Measurements from ENCODE around the gene FARP2.

The FARP2 gene

DNA sequence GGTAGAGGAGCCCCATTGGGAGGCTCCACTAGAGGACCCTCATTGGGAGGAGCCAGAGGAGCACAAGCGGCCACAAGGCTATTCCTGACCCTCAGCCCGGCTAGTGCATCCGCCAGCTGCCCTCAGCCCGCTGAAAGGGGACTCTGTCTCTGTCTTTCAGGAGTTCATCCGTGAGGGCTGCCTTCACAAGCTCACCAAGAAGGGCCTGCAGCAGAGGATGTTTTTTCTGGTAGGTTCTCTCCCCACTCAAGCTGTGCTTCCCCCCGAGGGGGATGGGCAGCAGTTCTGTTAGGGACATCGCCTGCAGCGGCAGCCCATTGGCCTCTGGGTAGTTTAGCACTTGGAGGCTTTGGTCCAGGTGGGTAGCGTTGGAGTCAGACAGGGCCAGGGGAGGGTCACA is 127.2 kb downstream of the FARP2 start:
- TF ChIP-seq, protein P1, sequence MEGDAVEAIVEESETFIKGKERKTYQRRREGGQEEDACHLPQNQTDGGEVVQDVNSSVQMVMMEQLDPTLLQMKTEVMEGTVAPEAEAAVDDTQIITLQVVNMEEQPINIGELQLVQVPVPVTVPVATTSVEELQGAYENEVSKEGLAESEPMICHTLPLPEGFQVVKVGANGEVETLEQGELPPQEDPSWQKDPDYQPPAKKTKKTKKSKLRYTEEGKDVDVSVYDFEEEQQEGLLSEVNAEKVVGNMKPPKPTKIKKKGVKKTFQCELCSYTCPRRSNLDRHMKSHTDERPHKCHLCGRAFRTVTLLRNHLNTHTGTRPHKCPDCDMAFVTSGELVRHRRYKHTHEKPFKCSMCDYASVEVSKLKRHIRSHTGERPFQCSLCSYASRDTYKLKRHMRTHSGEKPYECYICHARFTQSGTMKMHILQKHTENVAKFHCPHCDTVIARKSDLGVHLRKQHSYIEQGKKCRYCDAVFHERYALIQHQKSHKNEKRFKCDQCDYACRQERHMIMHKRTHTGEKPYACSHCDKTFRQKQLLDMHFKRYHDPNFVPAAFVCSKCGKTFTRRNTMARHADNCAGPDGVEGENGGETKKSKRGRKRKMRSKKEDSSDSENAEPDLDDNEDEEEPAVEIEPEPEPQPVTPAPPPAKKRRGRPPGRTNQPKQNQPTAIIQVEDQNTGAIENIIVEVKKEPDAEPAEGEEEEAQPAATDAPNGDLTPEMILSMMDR (IDR thresholded peaks at IDR 0.05): no peak

DNA sequence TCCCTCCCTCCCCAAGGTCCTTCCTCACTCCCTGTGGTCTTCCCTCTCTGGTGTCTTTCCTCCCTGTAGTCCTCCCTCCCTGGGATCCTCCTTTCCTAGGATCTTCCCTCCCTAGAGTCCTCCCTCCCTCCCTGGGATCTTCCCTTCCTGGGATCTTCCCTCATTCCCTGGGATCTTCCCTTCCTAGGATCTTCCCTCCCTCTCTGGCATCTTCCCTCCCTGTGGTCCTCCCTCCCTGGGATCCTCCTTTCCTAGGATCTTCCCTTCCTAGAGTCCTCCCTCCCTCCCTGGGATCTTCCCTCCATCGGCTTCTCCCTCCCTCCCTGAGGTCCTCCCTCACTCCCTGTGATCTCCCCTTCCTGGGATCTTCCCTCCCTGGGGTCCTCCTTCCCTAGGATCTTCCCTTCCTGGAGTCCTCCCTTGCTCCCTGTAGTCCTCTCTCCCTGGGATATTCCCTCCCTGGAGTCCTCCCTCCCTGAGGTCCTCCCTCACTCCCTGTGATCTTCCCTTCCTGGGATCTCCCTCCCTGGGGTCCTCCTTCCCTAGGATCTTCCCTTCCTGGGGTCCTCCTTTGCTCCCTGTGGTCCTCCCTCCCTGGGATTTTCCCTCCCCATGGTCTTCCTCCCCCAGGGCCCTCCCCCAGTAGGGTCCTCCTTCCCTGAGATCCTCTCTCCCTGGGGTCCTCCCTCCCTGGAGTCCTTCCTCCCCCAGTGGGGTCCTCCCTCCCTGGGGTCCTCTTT is 129.3 kb downstream of the FARP2 start:
- TF ChIP-seq, protein P1 (IDR thresholded peaks at IDR 0.05): no peak

DNA sequence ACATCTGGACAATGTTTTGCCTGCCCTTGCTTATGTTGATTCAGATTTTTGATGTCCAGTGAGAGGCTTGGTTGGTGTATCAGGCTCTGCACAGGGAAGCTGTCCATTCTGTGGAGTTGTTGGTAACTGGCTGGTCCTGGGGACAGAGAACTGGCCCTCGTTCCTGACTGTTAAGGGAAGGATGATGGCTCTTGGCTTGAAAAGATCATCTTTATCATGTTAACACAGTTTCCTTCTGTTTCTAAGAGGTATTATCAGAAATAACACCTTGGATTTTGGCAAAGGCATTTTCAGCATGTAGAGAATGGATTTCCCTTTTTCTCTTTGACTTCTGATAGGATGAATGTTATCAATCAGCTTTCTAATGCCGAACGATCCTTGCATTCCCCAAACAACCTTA is 133.0 kb downstream of the FARP2 start:
- TF ChIP-seq, protein P1 (IDR thresholded peaks at IDR 0.05): no peak

DNA sequence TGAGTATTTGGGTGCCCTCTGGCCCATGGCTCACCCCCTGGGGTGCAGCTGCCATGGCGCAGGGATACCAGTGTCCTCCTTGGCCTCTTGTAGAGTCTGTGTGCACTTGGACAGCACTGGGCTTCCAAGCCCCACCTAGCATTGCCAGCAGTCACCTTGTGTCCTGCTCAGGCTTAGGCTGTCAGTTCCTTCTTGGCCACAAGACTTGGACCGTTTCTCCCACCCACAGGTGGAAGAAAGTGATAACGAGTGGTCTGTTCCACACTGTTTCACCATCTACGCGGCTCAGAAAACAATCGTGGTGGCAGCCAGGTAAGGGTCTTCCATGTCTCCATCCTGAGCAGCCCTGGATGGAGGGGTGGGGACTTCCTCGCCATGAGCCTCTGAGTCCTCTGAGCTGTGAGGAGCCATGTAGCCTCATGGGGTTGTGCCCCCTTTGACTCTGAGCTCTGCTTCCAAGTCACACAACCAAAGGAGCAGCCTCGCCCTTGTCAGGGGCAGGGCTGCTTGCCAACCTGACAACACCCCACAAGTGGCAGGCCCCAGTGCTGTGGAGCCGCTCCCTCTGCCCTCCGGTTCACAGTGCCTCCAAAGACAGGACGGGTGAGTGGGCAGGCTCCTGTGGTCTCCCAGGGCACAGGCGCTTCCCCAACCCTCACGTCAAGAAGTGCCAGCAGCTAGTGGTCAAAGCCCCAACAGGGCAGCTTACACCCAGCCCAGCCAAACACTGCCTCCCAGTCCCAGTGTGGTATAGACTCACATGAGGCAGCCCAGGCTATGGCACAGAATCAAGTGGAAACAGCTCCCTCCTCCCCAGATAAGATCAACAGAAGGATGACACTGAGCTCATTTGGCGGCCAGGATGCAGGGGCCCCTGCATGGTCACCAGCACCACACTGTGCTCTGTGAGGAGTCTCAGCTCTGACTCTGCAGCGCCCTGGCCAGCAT is 133.9 kb downstream of the FARP2 start:
- TF ChIP-seq, protein P1 (IDR thresholded peaks at IDR 0.05): no peak

DNA sequence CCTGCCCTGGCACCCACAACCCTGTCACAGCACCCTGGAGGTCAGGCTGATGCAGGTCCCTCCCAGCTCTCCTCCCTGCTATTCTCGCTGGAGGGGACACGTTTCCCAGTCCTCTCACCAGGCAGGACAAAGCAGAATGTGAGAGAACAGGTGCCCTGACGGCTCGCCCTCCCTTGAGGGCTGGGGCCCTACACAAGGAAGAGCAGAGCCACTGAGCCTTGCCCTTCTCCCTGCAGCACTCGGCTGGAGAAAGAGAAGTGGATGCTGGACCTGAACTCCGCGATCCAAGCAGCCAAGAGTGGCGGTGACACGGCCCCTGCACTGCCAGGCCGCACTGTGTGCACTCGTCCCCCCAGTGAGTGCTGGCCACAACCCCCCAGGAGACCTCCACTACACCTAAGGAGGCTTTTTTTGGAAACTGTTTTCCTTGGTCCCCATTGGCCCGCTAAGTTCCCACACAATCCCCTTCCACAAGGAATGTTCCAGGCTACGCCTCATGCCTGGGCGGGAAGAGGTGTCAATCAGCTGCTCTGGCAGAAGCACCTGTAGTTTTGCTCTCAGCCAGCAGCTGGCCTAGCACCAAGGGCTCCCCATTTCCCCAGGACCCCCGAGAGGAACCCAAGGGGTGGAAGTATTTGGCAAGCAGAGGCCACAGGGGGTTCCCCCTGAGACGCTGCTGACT is 134.9 kb downstream of the FARP2 start:
- TF ChIP-seq, protein P1 (IDR thresholded peaks at IDR 0.05): no peak

DNA sequence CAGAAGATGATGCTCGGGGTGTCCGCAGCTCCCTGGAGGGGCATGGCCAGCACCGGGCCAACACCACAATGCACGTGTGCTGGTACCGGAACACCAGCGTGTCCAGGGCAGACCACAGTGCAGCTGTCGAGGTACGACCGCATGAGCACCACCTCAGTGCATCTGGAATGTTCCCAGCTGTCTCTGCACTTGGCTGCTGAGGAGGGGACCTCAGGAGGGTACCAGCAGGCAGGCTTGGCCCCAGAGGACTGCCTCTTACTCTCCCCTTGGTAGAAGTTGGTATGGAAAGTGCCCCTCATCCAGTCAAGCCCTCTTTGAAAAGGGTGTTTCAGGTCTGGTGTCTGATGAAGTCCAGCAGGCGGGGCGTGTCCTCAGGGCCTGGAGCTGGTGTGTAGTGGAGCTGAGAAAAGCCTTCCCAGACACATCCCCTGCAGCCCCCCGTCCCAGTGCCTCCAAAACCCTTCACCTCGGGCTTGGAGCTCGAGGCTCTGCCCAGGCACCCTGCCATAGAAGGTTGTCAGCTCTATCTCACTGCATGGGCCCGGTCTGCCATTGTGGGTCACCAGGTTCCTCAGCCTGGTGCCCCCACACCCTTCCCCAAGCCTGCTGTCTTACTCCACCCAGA is 135.6 kb downstream of the FARP2 start:
- TF ChIP-seq, protein P1 (IDR thresholded peaks at IDR 0.05): no peak

DNA sequence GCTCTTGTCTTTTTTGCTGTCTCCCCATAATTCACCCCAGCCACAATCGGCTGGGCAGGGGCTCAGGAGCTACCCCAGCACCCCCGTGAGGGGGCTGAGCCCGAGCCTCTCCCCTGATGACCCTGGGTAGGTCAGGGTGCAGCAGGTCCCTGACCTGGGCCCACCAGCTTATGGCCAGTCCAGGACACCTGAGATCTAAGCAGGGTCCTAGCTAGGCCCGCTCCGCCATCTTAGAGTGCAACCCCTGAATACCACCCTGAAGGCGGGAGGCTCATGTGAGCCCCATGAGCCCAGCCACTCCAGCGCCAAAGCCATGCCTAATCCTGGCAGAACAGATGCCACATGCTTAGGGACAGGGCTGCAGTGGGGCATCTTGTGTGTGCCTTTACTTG is 136.1 kb downstream of the FARP2 start:
- TF ChIP-seq, protein P1 (IDR thresholded peaks at IDR 0.05): no peak
